GM18873 (cell line): Measurements from ENCODE around the gene SASH1.

Experiments used
- ATAC-seq: cut with Tn5 transposase; IDR thresholded peaks from one replicate; pipeline ENCODE4 v1.9.1; 2021; ENCODE audit warnings: mild to moderate bottlenecking, moderate library complexity, moderate number of reproducible peaks; ENCODE audit not compliant: unreplicated experiment, low FRiP score

SASH1 gene

DNA sequence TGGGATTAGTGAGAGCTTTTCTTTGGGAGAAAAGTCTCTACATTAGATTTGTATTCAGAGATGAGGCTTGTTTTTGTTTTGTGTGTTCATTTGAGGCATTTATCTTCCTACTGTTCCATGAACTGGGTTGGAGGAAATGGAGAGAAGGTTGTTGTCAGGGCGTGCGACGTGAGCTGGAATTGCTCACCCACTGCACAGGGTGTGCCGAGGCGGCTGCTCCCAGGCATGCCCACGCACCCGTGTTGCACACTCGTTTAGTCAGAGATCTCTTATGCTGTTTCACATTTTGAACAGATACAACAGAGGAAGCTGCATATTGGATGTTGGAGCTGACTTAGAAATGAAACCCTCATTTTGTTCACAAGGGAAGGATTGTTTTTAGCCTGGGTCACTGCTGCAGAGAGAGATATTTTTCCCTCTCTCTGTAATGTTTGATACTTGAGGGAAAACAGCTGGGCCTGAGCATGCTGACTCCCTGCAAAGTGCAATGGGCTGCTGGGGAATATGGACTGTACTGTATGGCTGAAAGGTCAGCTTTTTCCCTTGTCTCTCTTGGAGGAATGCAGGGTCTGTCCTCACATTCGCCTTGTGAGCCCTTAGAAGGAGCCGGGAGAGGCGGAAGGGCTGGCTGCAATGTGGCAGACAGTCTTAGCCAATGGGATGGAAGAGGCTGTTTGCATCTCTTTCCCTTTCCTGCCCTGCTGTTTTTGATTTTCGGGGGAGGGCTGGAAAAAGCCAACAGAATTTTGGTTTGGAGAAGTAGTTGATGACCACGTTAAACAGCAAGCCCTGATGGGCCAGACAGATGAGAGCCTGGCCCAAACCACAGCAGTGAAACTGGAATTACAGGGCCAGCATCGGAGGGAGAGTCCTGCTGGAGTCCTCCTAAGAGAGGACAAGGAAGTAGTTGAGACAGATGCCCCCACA lies 170.8 kb downstream of the SASH1 start:
- no peak for ATAC-seq

DNA sequence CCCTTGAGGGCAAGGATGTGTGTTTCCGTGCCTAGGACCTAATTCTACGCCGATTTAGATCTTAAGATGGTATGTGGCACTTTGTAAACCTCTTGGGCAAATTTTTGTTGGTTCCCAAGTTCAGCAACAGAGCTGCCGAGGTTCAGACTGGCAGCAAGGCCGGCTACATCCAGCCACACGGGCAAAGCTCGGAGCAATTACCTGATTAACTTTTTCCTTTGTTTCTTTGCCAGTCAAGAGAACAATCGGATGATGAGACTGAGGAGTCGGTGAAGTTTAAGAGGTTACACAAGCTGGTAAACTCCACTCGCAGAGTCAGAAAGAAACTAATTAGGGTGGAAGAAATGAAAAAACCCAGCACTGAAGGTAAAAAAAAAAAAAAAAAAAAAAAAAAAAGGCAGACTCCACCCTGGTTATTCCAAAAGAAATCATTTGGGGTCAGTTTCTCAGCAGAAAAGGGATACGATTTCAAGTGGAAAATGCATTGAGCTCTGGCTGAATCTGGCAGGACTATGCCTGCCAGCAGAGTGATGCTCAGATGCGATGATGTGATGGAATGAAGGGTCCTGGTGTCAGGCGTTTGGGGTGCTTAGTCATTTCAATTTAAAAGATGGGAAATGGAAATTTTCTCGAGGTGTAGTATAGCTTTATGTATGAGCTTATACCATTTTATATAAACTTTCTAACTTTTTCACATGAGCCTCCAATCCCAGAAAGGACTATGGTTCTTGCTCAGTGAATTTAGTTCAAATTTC lies 171.6 kb downstream of the SASH1 start:
- ATAC-seq, result no peak

DNA sequence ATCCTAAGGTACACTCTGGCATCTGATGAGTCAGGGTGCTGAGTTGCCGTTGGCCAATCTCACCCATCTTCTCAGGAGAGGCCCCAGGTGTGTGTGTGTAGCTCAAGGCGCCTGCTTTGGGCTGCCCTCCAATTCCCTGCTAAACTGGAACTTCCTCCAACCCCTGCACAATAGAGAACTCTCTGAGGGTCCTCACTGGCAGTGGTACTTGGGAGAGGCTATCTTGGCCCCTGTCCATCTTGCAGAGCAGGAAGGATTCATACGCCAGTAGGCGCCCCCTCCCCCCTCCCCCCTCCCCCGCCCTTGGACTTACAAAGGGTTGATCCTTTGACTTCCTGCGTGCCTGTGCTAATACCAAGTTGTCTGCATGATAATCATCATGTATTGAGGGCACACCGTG lies 173.6 kb downstream of the SASH1 start:
- no peak for ATAC-seq

DNA sequence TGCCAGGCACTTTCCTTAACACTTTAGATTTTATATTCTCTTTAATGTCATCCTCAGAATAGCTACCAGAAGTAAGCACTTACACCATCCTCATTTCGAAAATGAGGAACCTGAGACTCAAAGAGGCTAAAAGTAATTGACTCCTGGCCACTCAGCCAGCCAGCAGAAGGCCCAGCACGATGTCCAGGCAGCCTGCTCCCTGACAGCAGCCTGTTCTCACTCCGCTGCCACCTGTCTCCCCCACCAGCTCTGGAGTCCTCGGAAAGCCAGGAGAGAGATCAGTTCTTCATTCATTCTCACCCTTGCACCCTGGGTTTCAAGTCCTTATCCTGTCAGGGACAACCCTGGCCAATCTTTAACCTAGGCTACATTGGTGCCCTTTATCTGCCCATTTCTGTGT lies 174.0 kb downstream of the SASH1 start:
- no peak for ATAC-seq

DNA sequence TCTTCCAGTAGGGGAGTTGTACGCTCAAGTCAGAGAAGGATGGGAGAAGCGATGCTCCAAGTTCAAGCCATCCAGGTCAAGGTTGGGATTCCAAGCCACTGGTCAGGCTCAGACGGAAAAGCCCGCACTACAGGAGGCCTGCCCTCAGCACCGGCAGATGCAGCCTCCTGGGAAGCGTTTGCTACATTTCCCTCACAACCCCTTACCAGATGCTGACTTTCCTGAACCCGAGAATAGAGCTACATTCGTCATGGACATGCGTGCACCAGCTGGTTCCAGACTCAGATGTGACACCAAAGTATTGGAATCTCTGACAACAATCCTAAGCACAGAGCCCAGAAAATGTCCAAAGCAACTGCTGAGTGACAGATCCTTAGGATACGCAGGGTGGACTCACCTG lies 174.8 kb downstream of the SASH1 start:
- no peak for ATAC-seq

DNA sequence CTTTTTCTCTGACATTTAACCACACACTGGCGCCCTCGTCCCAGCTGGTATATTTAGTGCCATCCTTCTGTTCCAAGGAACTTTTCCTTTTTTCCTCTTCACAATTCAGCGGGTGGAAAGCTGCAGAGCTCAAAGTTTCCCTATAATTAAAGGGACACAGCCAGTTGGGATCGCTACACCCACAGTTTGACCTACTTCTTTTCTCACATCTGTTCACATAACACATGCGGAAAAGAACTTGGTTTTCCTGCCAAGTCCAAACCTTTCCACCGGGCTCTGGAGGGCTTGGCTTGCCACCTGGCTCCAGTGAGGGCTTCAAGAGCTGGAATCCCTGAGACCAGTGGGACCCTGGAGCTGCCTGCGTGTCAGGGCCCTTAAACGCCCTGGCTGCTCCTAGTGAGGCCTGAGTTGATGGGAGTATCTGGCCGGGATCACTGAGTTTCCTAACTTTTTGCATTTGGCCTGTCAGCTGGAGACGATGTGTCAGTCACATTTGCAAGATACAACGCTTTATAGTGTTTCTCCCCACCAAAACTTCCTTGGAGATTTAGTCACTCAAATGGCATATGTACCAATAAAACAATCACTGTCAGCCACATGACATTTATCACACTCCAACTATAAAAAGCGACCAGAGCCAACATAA lies 176.0 kb downstream of the SASH1 start:
- ATAC-seq, result no peak

DNA sequence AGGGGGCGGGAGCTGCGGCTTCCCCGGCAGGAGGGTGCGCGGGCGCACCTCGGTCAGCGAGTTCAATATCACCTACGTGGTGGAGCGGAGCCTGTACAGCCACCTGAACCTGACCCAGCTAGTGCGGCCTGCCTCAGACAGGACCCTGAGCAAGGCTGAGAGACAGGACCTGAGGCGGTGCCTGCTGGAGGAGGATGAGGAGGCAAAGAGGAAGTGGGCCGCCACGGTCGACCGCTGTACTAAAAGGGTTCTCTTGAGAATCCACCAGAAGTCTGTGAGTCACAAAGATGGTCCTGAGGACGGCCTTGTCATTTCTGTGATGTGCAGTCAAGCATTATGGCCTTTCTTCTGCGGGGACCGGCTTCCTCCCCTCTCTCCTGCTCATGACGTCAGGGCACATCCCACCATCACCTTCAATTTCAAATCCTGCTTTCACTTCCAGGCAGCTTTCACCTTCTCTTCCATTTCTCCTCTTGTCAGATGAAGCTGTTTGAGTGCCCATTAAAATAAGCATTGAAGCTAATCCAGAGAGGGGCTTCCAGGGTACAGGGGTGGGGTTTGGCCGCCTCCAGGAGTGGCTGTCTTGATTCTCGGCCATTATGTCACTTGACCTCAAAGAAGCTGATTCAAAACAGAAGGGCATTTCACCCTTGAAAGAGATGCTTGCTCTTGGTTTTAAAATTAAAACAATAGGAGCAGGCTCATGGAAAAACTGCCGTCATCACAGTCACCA lies 177.6 kb downstream of the SASH1 start:
- peak; percentile 80 for ATAC-seq

DNA sequence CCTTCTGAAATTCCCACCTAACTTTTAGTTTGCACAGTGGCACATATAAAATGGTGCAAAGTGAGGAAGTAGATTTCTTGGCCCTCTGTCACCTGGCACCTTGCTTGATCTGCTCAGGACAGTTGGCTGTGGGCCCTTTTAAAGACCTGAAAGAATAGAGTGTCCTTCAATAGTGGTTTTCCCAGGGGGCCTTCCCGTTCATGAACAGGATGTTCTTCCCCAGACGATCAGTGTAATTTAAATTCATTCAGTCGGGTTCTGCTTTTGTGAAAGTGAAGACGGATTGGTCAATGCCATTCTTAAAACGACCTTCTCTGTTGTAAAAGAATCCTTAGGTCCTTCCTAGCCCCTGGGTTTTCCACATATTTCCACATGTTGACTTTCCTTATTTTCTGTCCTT lies 178.5 kb downstream of the SASH1 start:
- no peak for ATAC-seq

DNA sequence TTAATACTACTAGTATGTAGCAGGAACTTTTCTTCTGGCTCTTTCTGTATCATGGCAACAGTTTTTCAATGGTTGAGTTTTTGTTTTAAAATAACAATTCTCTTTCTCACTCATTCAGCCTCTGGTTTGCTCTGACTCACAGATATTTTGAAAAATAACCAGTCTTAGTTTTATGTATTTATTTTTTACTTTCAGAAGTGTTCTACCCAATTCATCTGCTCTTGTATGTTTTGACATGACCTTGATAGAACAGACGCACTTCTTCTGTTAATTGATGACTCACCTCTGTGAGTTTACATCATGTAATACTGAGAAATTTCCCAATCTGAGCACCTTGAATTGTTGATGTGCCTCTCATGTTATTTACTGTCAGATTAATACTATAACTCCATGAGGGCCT lies 178.9 kb downstream of the SASH1 start:
- ATAC-seq, result no peak

DNA sequence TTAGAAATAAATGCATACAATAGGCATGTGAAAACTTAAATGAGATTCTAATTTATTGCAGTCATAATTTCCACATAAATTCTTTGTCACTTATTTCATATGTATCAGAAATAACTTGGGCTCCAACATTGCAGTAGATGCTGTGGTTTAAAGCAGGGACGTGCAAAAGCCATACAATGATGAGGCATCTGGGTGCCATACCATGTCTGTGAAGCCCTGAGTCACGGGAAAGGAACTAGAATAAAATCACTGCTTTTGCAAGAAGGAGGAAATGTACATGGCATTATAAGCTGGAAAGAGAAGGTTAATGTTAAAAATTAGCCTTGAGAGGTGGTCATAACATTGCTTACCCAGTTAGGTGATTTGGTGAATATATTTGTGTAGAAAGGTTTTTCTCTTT lies 180.4 kb downstream of the SASH1 start:
- no peak for ATAC-seq

DNA sequence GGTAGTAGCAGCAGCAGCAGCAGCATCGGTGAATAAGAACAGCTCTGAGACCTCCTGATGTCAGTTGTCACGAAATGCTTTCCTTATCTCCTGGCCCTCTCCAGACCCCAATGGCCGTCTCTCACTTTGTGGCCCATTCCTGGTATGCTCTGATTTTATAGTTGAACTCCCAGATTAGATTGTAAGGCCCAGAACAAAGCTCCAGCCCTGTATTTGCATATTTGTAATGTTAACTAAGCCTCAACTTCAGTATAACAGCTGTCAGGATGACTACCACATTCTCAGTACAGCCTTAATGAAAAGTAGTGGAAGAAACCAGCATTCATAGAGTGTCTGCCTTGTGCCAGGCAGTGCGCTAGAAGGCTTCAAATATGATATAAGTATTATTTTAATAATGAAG lies 180.9 kb downstream of the SASH1 start:
- no peak for ATAC-seq

DNA sequence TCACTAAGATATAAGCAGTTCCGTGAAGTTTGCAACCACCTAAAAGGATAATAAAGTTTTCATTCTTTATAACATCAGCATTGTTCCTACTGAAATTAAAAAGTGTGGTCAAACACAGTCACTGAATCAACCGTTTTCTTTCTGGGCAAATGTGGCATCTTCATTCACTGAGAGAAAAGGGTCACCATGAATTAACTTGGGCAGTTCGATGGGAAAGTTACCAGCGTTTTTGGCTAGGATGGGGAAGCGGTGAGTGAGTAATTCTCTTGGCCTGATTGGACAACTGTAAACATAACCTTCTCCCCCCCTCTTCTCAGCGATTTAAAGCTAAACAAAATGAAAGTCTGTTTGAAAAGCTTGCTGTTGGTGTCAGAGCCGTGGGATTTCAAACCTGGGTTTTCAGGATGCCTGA lies 181.8 kb downstream of the SASH1 start:
- ATAC-seq, result no peak

DNA sequence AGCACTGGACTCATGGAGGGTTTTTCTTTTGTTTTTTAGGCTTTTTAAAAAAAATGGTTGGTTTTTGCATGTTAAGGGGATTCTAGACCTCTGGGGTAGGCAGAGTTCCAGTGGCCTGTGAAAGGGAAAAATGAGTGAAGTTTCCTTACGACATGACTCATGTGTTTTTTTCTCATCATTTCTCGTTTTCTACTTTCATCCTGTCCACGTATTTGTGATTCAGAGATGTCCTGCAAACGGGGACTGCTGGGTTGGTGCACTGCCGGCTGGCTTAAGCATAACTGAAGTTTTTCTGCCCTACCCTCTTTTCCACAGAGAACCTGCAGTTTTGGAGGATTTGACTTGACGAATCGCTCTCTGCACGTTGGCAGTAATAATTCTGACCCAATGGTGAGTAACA lies 182.3 kb downstream of the SASH1 start:
- no peak for ATAC-seq

DNA sequence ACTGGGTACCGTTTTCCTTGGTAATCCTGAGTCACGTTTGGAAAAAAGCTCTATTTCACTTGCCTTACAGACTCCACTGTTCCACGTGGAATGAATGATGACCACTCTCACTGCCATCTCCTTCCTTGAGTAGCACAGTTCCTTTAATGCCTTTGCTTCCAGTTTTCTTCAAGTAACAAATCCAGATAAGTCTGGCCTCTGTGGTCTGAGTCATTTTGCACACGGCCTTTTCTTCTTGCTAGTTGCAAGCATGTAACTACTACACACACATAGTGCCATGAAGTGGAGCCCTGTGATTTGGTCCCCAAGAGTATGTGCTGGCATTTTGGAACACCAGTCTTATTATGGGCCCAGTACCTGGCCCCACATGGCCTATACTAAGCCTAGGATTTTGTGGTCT lies 182.8 kb downstream of the SASH1 start:
- ATAC-seq, result no peak

DNA sequence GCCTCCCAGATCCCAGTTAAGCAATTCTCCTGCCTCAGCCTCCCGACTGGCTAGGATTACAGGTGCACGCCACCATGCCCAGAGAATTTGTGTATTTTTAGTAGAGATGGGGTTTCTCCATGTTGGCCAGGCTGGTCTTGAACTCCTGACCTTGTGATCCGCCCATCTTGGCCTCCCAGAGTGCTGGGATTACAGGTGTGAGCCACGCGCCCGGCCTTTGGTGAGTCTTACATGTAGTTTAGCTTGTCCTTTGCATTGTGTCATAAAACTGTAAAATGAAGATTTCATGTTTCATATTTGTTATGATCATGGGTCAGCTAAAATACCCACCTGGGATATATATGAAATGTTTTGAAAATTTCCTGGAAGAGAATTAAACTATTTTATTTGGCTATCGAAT lies 183.5 kb downstream of the SASH1 start:
- ATAC-seq, result no peak

DNA sequence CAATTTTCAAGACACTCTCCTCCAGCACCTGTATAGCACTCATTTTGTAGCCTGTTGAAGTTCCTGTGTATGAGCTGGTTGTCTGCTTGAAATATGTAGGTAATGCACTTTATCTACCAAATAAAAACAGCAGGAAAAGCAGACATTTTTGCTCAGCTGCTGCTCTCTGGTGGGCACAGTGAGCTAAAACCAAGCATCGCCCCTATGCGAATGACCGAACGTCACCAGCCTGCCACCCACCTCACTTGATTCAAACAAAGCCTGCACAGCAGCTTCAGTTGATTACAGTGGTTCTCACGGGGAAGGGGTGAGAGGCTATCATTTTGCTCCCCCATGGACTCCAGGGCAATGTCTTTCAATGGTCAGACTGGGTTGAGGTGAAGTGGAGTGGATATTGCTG lies 185.7 kb downstream of the SASH1 start:
- ATAC-seq, result no peak

DNA sequence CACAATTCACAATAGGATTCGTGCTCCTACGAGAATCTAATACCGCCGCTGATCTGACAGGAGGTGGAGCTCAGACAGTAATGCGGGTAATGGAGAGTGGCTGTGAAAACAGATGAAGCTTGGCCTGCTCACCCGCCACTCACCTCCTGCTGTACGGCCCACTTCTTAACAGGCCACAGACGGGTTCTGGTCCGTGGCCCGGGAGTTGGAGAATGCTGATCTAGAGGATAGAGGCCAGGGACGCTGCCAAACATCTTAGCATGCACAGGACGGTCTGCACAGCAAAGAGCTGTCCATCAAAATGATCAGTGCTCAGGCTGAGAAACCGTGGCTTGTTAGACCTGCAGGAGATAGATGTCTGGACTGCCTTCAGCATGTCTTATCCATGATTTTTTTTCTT lies 186.4 kb downstream of the SASH1 start:
- ATAC-seq, result no peak

DNA sequence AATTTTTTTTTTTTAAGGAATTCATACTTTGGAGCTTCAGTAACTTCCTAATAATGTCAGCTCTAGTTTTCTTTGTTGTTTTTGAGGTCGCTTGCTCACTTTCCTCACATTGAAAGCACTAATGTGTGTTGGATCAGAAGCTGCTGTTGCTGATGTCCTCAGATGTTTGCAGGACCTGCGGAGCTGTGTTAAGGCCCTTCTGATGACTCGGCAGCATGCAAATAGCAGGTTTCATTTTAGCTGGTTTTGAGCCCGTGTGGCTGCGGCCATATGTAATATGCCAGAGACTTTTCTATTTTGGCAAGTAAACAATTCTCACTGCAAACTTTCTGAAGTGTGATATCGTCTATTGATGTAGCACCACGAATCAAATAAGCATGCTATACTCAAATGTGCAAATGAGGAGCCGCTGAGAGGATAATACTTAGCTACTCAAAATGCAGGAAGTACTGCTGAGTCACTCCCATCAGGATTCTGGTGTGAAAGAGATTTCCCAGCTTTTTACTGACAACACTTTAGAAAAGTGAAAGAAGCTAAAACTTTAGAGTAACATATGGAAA lies 187.8 kb downstream of the SASH1 start:
- peak; percentile 74 for ATAC-seq

DNA sequence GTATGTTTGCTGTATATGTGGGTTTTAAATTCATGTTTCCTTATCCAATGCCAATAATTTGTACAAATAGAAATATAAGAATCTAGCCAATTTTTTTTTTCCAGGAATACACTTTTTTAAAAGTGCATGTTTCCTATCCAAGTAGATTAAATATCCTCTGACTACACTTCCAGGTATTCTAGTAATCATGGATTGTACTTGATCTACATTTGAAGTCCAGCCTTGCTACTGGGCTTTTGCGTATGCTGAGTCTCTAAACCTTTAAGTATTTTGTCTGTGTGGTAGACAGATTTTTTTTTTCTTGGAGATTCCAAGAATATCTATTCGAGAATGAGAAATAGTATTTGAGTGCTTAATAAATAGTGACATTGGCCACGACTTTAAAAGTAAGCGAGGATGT lies 188.3 kb downstream of the SASH1 start:
- ATAC-seq, result no peak

DNA sequence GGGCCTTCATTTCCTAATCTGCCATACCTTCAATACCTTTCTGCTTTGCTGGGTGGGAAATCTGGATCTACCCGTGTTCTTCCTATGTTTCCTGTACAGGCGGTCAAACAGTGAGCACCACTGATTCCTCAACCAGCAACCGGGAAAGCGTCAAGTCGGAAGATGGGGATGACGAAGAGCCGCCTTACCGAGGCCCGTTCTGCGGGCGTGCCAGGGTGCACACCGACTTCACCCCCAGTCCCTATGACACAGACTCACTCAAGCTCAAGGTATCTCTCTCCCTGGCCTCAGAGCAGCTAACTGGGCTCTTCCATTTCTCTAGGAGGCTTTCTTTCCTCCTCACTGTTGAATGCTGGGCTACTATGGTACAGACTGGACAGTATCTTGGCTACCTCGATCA lies 190.1 kb downstream of the SASH1 start:
- no peak for ATAC-seq
